OCI-LY7 (cell line): ENCODE measurements around the gene STOML2. TPM values are rescaled to one million over a fixed set of nuclear protein-coding genes. Genes with fewer than 3 reads are reported as not detected.
A peak's percentile ranks its signal among the peaks of the same experiment; 100 is the strongest.

ENCODE experiments used
- BruUV-seq: library from RNA; stranded (reverse); fragments of 400-500 nt; replicated peaks from 2 replicates; lab custom pipeline; 2021; lab: Mats Ljungman, UMichigan
- CTCF ChIA-PET: fragments of 300-600 bp; sonication (Branson Sonifier 250); formaldehyde crosslinking; loops from one replicate; lab custom pipeline; 2022; ENCODE audit warnings: antibody characterized with exemption; ENCODE audit not compliant: unreplicated experiment; lab: Charles Lee
- POLR2A ChIA-PET: fragments of 300-600 bp; sonication (Branson Sonifier 250); formaldehyde crosslinking; loops from one replicate; lab custom pipeline; 2022; ENCODE audit warnings: antibody characterized with exemption; lab: Charles Lee
- DNase-seq: peaks from one replicate; pipeline ENCODE4 v3.0.0-alpha.2; 2015; ENCODE audit warnings: low spot score
- H2AFZ ChIP-seq: fragments of 200-600 bp; sonication (generic), shearing (Covaris generic); 2 replicates; pipeline ENCODE4 v1.6.1; 2014; ENCODE audit warnings: mild to moderate bottlenecking, antibody characterized with exemption, low read length, moderate library complexity
- H3K27ac ChIP-seq: fragments of 200-600 bp; sonication (generic); 2 replicates; pipeline ENCODE4 v1.5.1; 2014; ENCODE audit warnings: mixed run types, low read depth, mild to moderate bottlenecking, moderate library complexity, low read length, inconsistent platforms; ENCODE audit not compliant: poor library complexity, severe bottlenecking
- H3K36me3 ChIP-seq: fragments of 200-600 bp; sonication (generic); 2 replicates; pipeline ENCODE4 v1.6.1; 2014; ENCODE audit warnings: mild to moderate bottlenecking, antibody characterized with exemption, low read length, moderate library complexity, mixed read lengths; ENCODE audit not compliant: insufficient read depth
- H3K4me1 ChIP-seq: fragments of 200-600 bp; sonication (generic); 2 replicates; pipeline ENCODE4 v1.5.1; 2014; ENCODE audit warnings: mild to moderate bottlenecking, low read length; ENCODE audit not compliant: insufficient read depth, poor library complexity, severe bottlenecking
- H3K4me2 ChIP-seq: fragments of 200-600 bp; sonication (generic); 2 replicates; pipeline ENCODE4 v1.6.1; 2014; ENCODE audit warnings: mild to moderate bottlenecking, low read length
- H3K4me3 ChIP-seq: fragments of 200-600 bp; sonication (generic); 2 replicates; pipeline ENCODE4 v1.5.1; 2014; ENCODE audit warnings: mild to moderate bottlenecking, low read depth, low read length; ENCODE audit not compliant: poor library complexity, severe bottlenecking
- H3K79me2 ChIP-seq: fragments of 200-600 bp; sonication (generic); 2 replicates; pipeline ENCODE4 v1.6.1; 2016; ENCODE audit warnings: low read depth, mild to moderate bottlenecking, low read length, moderate library complexity, mixed read lengths; ENCODE audit not compliant: insufficient read depth
- H3K9me2 ChIP-seq: fragments of 200-600 bp; sonication (generic); 2 replicates; pipeline ENCODE4 v1.6.1; 2016; ENCODE audit warnings: mild to moderate bottlenecking, low read length, mixed read lengths; ENCODE audit not compliant: insufficient read depth
- H3K9me3 ChIP-seq: fragments of 200-600 bp; sonication (generic); 2 replicates; pipeline ENCODE4 v1.6.1; 2014; ENCODE audit warnings: mild to moderate bottlenecking, mixed run types, low read length, mixed read lengths
- H4K20me1 ChIP-seq: fragments of 200-600 bp; sonication (generic); 2 replicates; pipeline ENCODE4 v1.6.1; 2014; ENCODE audit warnings: mild to moderate bottlenecking, antibody characterized with exemption, low read length, moderate library complexity, mixed read lengths; ENCODE audit not compliant: insufficient read depth
- CTCF ChIP-seq: fragments of 200-600 bp; sonication (generic); conservative IDR thresholded peaks from 2 replicates; pipeline ENCODE4 v1.5.1; 2014; ENCODE audit warnings: mild to moderate bottlenecking, antibody characterized with exemption, low read length, moderate library complexity, mixed read lengths
- EZH2phosphoT487 ChIP-seq: fragments of 200-600 bp; sonication (generic); IDR thresholded peaks from 2 replicates; pipeline ENCODE4 v1.6.1; 2018; ENCODE audit warnings: low read depth, borderline replicate concordance, mild to moderate bottlenecking, mixed run types, antibody characterized with exemption, low read length, moderate library complexity, mixed read lengths
- intact Hi-C: fragments of 100-400 bp; cut with micrococcal nuclease; formaldehyde crosslinking; loops from one replicate; pipeline ENCODE4 v1.10.0; 2022; ENCODE audit not compliant: unreplicated experiment
- total RNA-seq, 2 experiments: library from RNA; depleted of rRNA in 1 of 2; stranded (reverse); fragments of >200 nt in 1 of 2; shearing (Covaris generic) in 1 of 2; gene quantifications; 2 replicates each; pipeline ENCODE4 v1.2.3, GENCODE V29; 2014 to 2022

The STOML2 gene
- total RNA-seq, 2 experiments from 2014 or later, result 155 to 158 TPM

DNA sequence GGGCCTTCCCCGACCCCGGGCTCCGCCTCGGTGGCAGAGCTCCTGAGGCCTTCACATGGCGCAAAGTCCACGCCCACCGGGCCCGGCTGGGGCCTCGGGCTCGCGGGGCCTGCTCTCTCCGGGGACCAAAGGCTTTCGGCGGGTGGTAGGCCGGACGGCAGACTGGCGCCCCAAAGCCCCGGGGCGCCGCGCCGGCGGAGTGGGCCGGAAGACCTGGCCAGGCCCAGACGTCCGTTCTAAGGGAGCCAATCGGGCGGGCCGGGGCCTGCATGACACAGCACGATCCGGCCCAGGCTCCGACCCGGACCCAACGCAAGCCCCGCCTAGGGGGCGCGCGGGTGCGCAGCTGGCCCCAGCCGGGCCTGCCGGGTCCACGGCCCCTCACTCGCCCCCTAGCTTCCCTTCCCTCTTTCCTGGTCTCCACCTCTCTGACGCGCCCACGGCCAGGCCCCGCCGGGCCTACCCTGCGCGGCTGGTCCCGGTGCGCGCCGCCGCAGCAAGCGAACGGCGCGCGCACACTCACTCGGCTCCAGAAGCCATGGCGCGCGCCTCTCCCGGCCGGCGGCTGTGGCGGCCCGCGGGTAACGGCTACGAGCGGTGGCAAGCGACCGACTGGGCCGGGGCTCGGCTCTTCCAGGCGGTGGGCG is 31.0 kb downstream of the STOML2 start:
- H3K9me2 ChIP-seq, result no peaks in the 10 kb centered on the region
- intact Hi-C loops, result loop anchor here (1.0 to 10.0 kb wide), 3 partner anchors 83 to 663 kb away; partner anchors contain the start of genes CREB3, DNAJB5, TESK1 and TLN1

GRCh38 chr9:35070823-35071813 is 31.8 kb downstream of the STOML2 start:
- Histone ChIP-seq H3K4me3 (peak overlapping the region; percentile 92), H3K9me2 (no peaks in the 10 kb centered on the region), H2AFZ (no peak overlapping the region; the same call in 1 of the 2 replicates), H3K9me3 (no peaks in the 10 kb centered on the region), H3K27ac (peak overlapping the region; percentile 92), H3K4me1 (peaks cover 34% of the 10 kb centered on the region), H3K4me2 (peak overlapping the region; percentile 96), H3K36me3 (peaks cover 87% of the 10 kb centered on the region), H3K79me2 (peaks cover 51% of the 10 kb centered on the region), H4K20me1 (peaks cover 26% of the 10 kb centered on the region)
- TSS peak; percentile 67 for BruUV-seq
- TF ChIP-seq EZH2phosphoT487, result no peak
- no peak for TF ChIP-seq CTCF
- ChIA-PET POLR2A (interaction anchor here (0.6 to 2.5 kb wide), 9 partner anchors 8 to 89 kb away, joined by 3 to 22 read pairs (median 5); partner anchors contain the start of genes ATOSB and FANCG), CTCF (interaction anchor here (1.0 kb wide), 1 partner anchor 10 kb away, joined by 3 read pairs; no protein-coding TSS in a partner anchor)
- peak; percentile 45 for DNase-seq
- intact Hi-C loops, result loop anchor here (10.0 kb wide), 2 partner anchors 534 to 664 kb away; partner anchors contain the start of genes CREB3, TESK1 and TLN1

More for the DNA sequence above, 31.0 kb downstream of the STOML2 start:
- peak overlapping the region; percentile 92 for H3K27ac ChIP-seq
- CTCF ChIA-PET, result interaction anchor here (1.0 kb wide), 1 partner anchor 9 kb away, joined by 3 read pairs; no protein-coding TSS in a partner anchor
- peak overlapping the region; percentile 96 for H3K4me2 ChIP-seq
- peak; percentile 87 for DNase-seq
- no peak for TF ChIP-seq EZH2phosphoT487
- peak; percentile 64 for TF ChIP-seq CTCF
- H3K4me1 ChIP-seq, result peaks cover 33% of the 10 kb centered on the region
- H2AFZ ChIP-seq, result no peak overlapping the region; the same call in 1 of the 2 replicates
- BruUV-seq, result no TSS peak
- H3K4me3 ChIP-seq, result peak overlapping the region; percentile 92
- peaks cover 49% of the 10 kb centered on the region for H3K79me2 ChIP-seq
- H4K20me1 ChIP-seq, result peaks cover 26% of the 10 kb centered on the region
- POLR2A ChIA-PET, result interaction anchor here (0.6 to 2.5 kb wide), 8 partner anchors 8 to 89 kb away, joined by 3 to 22 read pairs (median 4); partner anchors contain the start of genes ATOSB and FANCG
- peaks cover 87% of the 10 kb centered on the region for H3K36me3 ChIP-seq
- H3K9me3 ChIP-seq, result no peaks in the 10 kb centered on the region
